K562 (cell line): ENCODE measurements around the gene TMEM156. TPM values are rescaled to one million over a fixed set of nuclear protein-coding genes. Genes with fewer than 3 reads are reported as not detected.

Source experiments
- ADNP ChIP-seq: fragments of 200-800 bp; sonication (Bioruptor generic); IDR thresholded peaks from 2 replicates; pipeline ENCODE4 v1.6.1; 2016; ENCODE audit warnings: missing genetic modification characterization, missing compliant biosample characterization
- CHCHD3 ChIP-seq: fragments of 250-450 bp; sonication (Bioruptor Pico); IDR thresholded peaks from 2 replicates; pipeline ENCODE4 v2.1.2; 2022; ENCODE audit warnings: mild to moderate bottlenecking
- CREB3 ChIP-seq: fragments of 450-650 bp; conservative IDR thresholded peaks from 2 replicates; pipeline ENCODE4 v1.6.1; 2016; ENCODE audit warnings: missing genetic modification characterization, low read depth, mild to moderate bottlenecking, missing compliant biosample characterization, moderate library complexity
- DLX4 ChIP-seq: fragments of 250-450 bp; sonication (Bioruptor Pico); IDR thresholded peaks from 2 replicates; pipeline ENCODE4 v1.6.1; 2021; ENCODE audit warnings: mild to moderate bottlenecking
- HDAC8 ChIP-seq: fragments of 450-650 bp; IDR thresholded peaks from 2 replicates; pipeline ENCODE4 v1.6.1; 2016; ENCODE audit warnings: mild to moderate bottlenecking, missing genetic modification characterization, moderate library complexity, missing compliant biosample characterization
- JUN ChIP-seq, 2 experiments: sonication (generic) in 1 of 2; formaldehyde crosslinking in 1 of 2; IDR thresholded peaks; 2 replicates each; pipeline versions ENCODE4 v1.6.1 to v1.8.0; 2012 to 2022; ENCODE audit warnings: borderline replicate concordance in 2 of 2, mild to moderate bottlenecking in 2 of 2, improper control_type of control experiment in 1 of 2, low read depth in 1 of 2, low read length in 1 of 2, missing genetic modification reagents in 1 of 2
- JUND ChIP-seq, 2 experiments: IDR thresholded peaks; 2 replicates in 1 of 2; 3 replicates in 1 of 2; pipeline ENCODE4 v1.6.1; 2011; ENCODE audit warnings: borderline replicate concordance in 2 of 2, low read depth in 2 of 2, low read length in 2 of 2, improper control_type of control experiment in 1 of 2, missing biosample characterization in 1 of 2, missing genetic modification characterization in 1 of 2, missing genetic modification reagents in 1 of 2
- KLF6 ChIP-seq: fragments of 250-450 bp; sonication (Bioruptor Pico); IDR thresholded peaks from 2 replicates; pipeline ENCODE4 v1.4.0; 2020; ENCODE audit warnings: mild to moderate bottlenecking, moderate library complexity, borderline replicate concordance
- NCOA2 ChIP-seq, 2 experiments: fragments of 450-650 bp; IDR thresholded peaks; 2 replicates each; pipeline ENCODE4 v1.6.1; 2018; ENCODE audit warnings: mild to moderate bottlenecking in 2 of 2, moderate library complexity in 1 of 2; ENCODE audit not compliant: partially characterized antibody in 2 of 2
- PYGO2 ChIP-seq: fragments of 450-650 bp; IDR thresholded peaks from 2 replicates; pipeline ENCODE4 v1.6.1; 2016; ENCODE audit warnings: mild to moderate bottlenecking, missing genetic modification characterization, moderate library complexity, missing compliant biosample characterization
- SIRT6 ChIP-seq: IDR thresholded peaks from one replicate; pipeline ENCODE4 v1.6.1; 2012; ENCODE audit warnings: low read depth, mild to moderate bottlenecking, control low read depth, inconsistent platforms, low read length, moderate library complexity
- SNRNP70 ChIP-seq: fragments of 200-400 bp; formaldehyde crosslinking; optimal IDR thresholded peaks from 2 replicates; pipeline ENCODE3; 2017; ENCODE audit warnings: low read depth, low read length
- ZBTB9 ChIP-seq: fragments of 450-650 bp; formaldehyde crosslinking; IDR thresholded peaks from 2 replicates; pipeline ENCODE4 v1.4.0; 2020; ENCODE audit warnings: mild to moderate bottlenecking, moderate library complexity
- ZNF175 ChIP-seq: fragments of 200-800 bp; sonication (Bioruptor generic); IDR thresholded peaks from 2 replicates; pipeline ENCODE4 v1.6.1; 2016; ENCODE audit warnings: low read depth, mild to moderate bottlenecking, missing genetic modification characterization, missing compliant biosample characterization
- ZNF184 ChIP-seq: sonication (generic); formaldehyde crosslinking; IDR thresholded peaks from 2 replicates; pipeline ENCODE4 v1.5.0; 2020; ENCODE audit warnings: missing genetic modification reagents
- ZNF212 ChIP-seq: fragments of 450-650 bp; formaldehyde crosslinking; IDR thresholded peaks from 2 replicates; pipeline ENCODE4 v1.4.0; 2020; ENCODE audit warnings: mild to moderate bottlenecking
- ZNF280B ChIP-seq: fragments of 250-450 bp; sonication (Bioruptor Pico); IDR thresholded peaks from 2 replicates; pipeline ENCODE4 v1.5.1; 2021; ENCODE audit warnings: mild to moderate bottlenecking
- ZNF668 ChIP-seq: fragments of 250-450 bp; sonication (Bioruptor Pico); IDR thresholded peaks from 2 replicates; pipeline ENCODE4 v1.8.0; 2022; ENCODE audit warnings: mild to moderate bottlenecking, inconsistent platforms
- ZNF696 ChIP-seq: fragments of 250-450 bp; sonication (Bioruptor Pico); conservative IDR thresholded peaks from 2 replicates; pipeline ENCODE4 v1.4.0; 2020; ENCODE audit warnings: mild to moderate bottlenecking, moderate library complexity
- ZNF717 ChIP-seq: fragments of 250-450 bp; sonication (Bioruptor Pico); IDR thresholded peaks from 2 replicates; pipeline ENCODE4 v1.5.0; 2021
- polyA plus RNA-seq, 8 experiments: library from polyadenylated mRNA; depleted of rRNA in 4 of 8; stranded (reverse) in 5 of 8; unstranded in 3 of 8; fragments of >200 nt; fragmentation: Nextera tagmentation in 2 of 8; fragmentation: Illumina TruSeq in 1 of 8; extraction: Ambion mirVana in 2 of 8; extraction: Trizol in 1 of 8; gene quantifications; 2 replicates each; pipeline versions ENCODE4 v1.2.1 to v1.2.3, GENCODE V29; 2011 to 2014; ENCODE audit warnings: inconsistent platforms in 1 of 8, missing spikeins in 1 of 8
- total RNA-seq, 7 experiments: library from RNA; depleted of rRNA in 6 of 7; stranded (reverse); fragments of >200 nt in 6 of 7; fragmentation: Illumina TruSeq in 2 of 7; extraction: Trizol in 2 of 7; gene quantifications; 2 replicates each; pipeline versions ENCODE4 v1.2.1 to v1.2.3, GENCODE V29; 2011 to 2021; ENCODE audit warnings: low replicate concordance in 1 of 7

The TMEM156 gene
- total and polyA plus RNA-seq, 9 of the 15 experiments (the other 6 are each of a cell fraction or from before 2014, with no cell fraction given) = 3.5 to 9.6 (median 6.4) TPM

GRCh38 chr4:38967260-38968095, 64.7 kb downstream of the TMEM156 start (continued):
- TF ChIP-seq ZNF280B = no peak
- no peak for TF ChIP-seq ZNF717 (CRISPR knock-in tag)
- peak; percentile 93 for TF ChIP-seq JUN (IDR thresholded peaks at IDR 0.05; ENCODE audit: borderline replicate concordance, low read depth, low read length)
- no peak for TF ChIP-seq JUN (CRISPR knock-in tag; IDR thresholded peaks at IDR 0.05; ENCODE audit: borderline replicate concordance)
- peak; percentile 96 for TF ChIP-seq ZNF175 (CRISPR knock-in tag)
- TF ChIP-seq ZBTB9 (CRISPR knock-in tag) = no peak
- TF ChIP-seq ADNP = no peak
- TF ChIP-seq KLF6 (CRISPR knock-in tag) = peak; percentile 79; the same call in 1 of the 2 replicates
- TF ChIP-seq DLX4 = no peak
- TF ChIP-seq ZNF212 = no peak
- TF ChIP-seq ZNF668 (CRISPR knock-in tag) = 0 out of 2 replicates have a peak, but pooled peaks have one; percentile 33
- no peak for TF ChIP-seq CREB3 (tag)
- TF ChIP-seq SIRT6 = no peak
- TF ChIP-seq ZNF184 (CRISPR knock-in tag) = no peak
- TF ChIP-seq ZNF696 = no peak
- TF ChIP-seq HDAC8 = no peak
- TF ChIP-seq SNRNP70 = no peak
- TF ChIP-seq CHCHD3 (CRISPR knock-in tag) = no peak
- TF ChIP-seq JUND (IDR thresholded peaks at IDR 0.05; ENCODE audit: borderline replicate concordance, low read depth, low read length) = peak; percentile 95
- peak; percentile 91 for TF ChIP-seq JUND (tag; IDR thresholded peaks at IDR 0.05; ENCODE audit: borderline replicate concordance, low read depth, low read length)
- TF ChIP-seq PYGO2 (tag) = no peak
- no peak for TF ChIP-seq NCOA2 (IDR thresholded peaks at IDR 0.05; ENCODE audit: partially characterized antibody in 2 of 2)
